ENCODE results near the gene SREBF1. TPM values are rescaled to one million over a fixed set of nuclear protein-coding genes. Genes with fewer than 3 reads are reported as not detected.

The SREBF1 gene
- total RNA-seq, 1 experiment from 2014 or later: 74.1 TPM

DNA sequence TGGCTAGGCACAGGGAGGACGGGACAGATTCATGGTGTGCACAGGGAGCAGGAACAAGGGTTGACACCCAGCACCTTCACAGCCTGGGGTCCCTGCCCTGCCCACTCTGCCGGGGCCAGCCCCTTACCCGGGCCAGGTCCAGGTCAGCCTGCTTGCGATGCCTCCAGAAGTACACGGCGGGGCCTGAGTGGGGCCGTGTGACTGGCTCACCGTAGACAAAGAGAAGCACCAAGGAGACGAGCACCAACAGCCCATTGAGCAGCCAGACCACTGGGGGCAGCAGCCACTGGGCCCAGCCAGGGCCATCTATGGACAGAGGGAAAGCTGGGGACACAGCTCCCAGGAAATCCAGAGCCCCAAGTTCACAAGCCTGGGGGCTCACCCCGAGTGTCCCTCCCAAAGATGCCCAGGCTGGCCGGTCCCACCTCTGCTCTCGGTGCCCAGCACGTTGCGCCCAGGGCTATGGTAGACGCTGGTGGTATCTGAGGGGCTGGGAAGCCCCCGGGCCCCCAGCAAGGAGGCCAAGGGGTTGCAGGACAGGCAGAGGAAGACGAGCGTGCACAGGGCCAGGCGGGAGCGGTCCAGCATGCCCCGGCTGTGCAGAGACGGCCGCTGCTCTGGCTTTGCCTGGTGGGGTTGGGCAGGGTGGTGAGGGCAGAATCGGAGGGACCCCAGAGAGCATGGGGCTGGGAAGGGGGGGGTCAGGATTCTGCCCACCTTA is 19.8 kb downstream of the SREBF1 start:
- Histone ChIP-seq H3K27ac (no peak overlapping the region), H3K9me3 (replicated peaks) (no peaks in the 10 kb centered on the region), H3K4me3 (no peak overlapping the region), H3K27me3 (no peaks in the 10 kb centered on the region), H3K36me3 (peaks cover under 1% of the 10 kb centered on the region), H3K4me1 (peaks cover 34% of the 10 kb centered on the region)
- DNase-seq: no peak

- H3K27ac ChIP-seq: no peak overlapping the region
- no peak for DNase-seq
Measured at GRCh38 chr17:17816240-17816814, 20.5 kb downstream of the SREBF1 start.

DNA sequence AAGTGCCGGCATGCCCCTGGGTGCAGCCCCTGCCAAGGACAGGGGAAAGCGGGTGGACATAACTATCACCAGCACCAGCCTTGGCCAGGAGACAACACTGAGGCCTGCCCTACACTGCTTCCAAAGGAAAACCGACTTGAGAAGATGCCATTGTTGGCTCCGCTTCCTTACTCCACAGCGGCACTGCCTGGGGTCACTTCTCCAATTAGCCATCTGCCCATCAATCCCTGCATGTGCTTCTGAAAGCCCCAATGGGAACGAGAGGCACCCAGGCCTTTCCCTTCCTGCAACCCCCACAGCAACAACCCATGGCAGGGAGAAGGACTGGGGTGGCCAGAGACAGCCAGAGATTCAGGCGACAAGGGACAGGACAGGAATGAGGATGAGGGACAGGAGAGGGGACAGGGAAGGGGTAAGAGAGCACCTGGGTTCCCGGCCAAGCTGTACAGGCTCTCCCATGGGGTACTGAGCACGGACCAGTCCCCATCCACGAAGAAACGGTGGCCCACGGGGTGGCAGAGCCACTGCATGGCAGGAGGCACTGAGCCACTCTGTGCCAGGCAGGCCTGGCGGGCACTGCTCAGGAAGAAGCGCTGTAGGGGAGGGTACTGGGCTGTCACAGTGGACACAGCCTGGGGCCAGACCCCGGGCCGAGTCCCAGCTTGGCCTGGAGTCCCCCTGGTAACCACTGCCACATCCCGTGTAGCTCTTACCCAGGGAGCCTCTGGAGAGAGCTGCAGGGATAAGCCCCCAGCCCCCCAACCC is 21.2 kb downstream of the SREBF1 start:
- Histone ChIP-seq H3K27ac (no peak overlapping the region), H3K36me3 (peaks cover 11% of the 10 kb centered on the region), H3K4me3 (no peak overlapping the region), H3K4me1 (peaks cover 36% of the 10 kb centered on the region), H3K27me3 (no peaks in the 10 kb centered on the region), H3K9me3 (replicated peaks) (no peaks in the 10 kb centered on the region)
- no peak for DNase-seq

More at GRCh38 chr17:17816240-17816814, 20.5 kb downstream of the SREBF1 start:
- Histone ChIP-seq H3K4me3 (no peak overlapping the region), H3K4me1 (peaks cover 36% of the 10 kb centered on the region), H3K9me3 (replicated peaks) (no peaks in the 10 kb centered on the region), H3K36me3 (peaks cover 6% of the 10 kb centered on the region), H3K27me3 (no peaks in the 10 kb centered on the region)

DNA sequence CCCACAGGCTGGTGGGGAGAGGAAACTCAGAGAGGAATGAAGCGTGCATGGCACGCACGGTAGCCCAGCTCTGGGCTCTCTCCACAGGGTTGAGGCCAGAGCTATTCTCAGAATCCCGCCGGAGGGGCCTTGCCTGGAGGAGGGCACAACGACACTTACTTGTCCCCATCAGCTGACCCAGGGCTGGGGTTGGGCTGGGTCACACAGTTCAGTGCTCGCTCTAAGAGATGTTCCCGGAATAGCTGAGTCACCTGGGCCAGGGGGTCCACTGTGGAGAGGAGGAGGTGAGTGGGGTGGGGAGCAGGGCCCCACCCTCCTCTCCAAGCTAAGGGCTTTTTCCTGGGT is 21.8 kb downstream of the SREBF1 start:
- H3K4me1 ChIP-seq: peaks cover 35% of the 10 kb centered on the region
- no peak for DNase-seq
- peaks cover 17% of the 10 kb centered on the region for H3K36me3 ChIP-seq
- no peaks in the 10 kb centered on the region for H3K9me3 ChIP-seq (replicated peaks)
- H3K27me3 ChIP-seq: no peaks in the 10 kb centered on the region
- H3K4me3 ChIP-seq: no peak overlapping the region
- H3K27ac ChIP-seq: no peak overlapping the region

DNA sequence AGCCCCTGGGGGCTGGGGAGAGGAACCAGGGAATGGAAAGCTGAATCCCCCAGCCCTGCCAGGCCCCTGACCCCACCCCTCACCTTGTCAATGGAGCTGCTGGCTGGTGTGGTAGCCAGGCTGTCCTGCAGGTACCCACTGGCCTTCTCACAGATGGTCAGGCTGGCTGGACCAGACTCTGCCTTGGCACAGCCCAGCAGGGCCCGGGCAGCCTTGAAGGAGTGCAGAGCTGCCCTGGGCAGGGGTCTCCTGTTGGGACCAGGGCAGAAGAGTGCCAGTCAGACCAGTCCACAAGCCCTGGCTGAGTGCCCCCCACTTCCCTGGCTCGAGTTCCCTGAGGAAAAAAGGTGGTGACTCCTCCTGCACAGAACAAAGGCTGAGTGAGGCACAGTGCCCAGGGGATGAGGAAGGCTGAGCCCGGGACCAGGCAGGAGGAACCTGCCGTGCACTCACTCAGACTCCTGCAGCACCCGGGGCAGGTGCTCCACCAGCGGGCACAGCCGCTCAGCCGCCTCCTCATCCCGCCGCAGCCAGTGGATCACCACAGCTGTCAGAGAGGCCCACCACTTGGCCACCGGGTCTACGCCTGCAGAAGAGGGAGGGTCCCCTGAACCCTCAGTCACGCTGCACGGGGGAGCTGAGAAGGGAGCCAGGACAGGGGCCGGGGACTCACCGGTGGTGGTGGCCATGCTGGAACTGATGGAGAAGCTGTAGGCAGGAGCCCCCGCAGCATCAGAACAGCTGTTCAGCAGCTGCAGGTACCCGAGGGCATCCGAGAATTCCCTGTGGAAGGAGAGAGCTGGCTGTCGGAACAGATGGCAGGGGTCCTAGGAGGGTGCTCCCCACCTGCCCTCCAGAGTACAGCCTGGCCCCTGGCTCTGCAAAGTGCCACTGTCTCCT is 22.4 kb downstream of the SREBF1 start:
- no peak overlapping the region for H3K27ac ChIP-seq
- H3K4me3 ChIP-seq: no peak overlapping the region
- peaks cover 29% of the 10 kb centered on the region for H3K4me1 ChIP-seq
- H3K9me3 ChIP-seq (replicated peaks): no peaks in the 10 kb centered on the region
- no peaks in the 10 kb centered on the region for H3K27me3 ChIP-seq
- DNase-seq: peak; percentile 93 to 95
- peaks cover 17% of the 10 kb centered on the region for H3K36me3 ChIP-seq

DNA sequence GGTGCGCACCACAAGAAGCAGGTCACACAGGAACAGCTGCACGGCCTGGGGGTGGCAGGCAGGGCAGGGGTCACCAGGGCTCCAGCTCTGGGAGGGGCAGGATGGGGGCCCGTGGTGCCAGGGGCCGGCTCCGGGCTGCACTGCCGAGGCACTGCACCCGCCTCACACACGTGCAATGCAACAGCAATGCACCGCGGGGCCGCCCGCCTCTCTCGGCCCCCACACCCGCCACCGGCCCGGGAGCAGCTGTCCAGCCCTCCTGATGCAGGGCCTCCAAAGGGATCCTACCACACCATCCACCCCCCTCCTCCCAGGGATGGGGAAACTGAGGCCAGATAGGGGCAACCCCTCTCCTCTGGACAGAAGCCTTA is 23.1 kb downstream of the SREBF1 start:
- Histone ChIP-seq H3K36me3 (peaks cover 19% of the 10 kb centered on the region), H3K27me3 (no peaks in the 10 kb centered on the region), H3K4me3 (no peak overlapping the region), H3K9me3 (replicated peaks) (no peaks in the 10 kb centered on the region), H3K4me1 (peaks cover 28% of the 10 kb centered on the region), H3K27ac (no peak overlapping the region)
- peak in 1 of 2 experiments; percentile 53 for DNase-seq

DNA sequence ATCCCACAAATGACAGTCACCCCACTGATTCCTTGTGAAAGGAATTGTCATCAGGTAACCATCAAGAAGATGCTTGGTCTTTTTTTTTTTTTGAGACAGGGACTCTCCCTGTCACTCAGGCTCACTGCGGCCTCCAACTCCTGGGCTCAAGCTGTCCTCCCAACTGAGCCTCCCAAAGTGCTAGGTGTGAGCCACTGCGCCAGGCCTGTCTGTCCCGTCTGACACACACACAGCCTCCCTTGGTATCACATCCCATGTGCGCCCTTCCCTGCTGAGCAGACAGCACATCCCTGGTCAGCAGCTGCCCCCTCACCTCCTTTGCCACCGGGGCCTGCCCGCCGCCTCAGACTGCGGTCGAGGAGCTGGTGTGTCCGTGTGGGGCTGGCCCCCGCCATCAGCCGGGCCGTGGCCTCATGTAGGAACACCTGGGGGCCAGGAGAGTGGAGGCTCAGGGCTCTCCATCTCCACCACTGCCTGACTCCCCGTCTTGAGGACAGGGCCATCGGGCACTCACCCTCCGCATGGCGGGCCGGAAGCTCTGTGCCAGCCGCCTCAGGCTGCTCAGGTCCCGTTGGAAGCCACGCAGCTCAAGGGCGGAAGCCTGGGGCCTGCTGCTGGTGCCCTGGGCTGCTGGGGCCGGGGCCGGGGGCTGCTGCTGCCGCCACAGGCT is 23.6 kb downstream of the SREBF1 start:
- Histone ChIP-seq H3K4me3 (no peak overlapping the region), H3K27ac (no peak overlapping the region), H3K36me3 (peaks cover 23% of the 10 kb centered on the region), H3K27me3 (no peaks in the 10 kb centered on the region), H3K4me1 (peaks cover 28% of the 10 kb centered on the region), H3K9me3 (replicated peaks) (no peaks in the 10 kb centered on the region)
- no peak for DNase-seq

DNA sequence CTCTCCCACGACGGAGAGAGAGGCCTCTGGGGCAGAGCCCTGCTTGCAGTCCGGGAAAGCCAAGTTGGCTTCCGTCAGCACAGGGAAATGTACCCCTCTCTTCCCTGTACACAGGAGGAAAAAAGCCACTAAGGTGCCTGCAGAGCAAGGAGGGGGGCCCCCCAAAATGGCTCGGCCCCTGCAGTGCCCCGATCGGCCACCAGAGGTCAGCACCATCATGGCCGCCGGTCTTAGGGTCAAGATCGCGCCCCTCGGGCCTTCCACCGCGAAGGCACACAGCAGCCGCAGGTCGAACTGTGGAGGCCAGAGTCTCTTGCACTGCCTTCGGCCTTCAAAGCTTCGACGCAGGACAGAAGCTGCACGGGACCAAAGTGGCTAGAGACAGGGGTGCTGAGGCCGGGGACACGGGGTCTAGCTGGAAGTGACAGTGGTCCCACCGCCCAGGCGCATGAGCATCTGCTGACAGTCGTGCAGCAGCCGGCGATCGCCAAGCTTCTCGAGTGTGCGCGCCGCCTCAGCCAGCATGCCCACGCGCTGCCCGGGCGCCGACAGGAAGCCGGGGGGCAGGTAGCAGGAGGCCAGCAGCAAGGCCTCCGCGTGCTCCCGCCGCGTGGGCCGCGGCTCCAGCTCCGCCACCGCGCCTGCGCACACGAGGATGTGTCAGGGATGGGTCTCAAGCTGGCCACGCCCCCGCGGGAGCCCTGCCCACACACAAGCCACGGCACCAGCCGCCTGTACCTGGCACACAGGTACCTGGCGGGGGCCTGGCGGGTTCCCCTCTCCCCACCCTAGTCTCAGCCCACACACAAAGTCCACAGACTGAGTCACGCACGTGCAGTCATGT is 24.4 kb downstream of the SREBF1 start:
- no peak overlapping the region for H3K27ac ChIP-seq
- H3K4me1 ChIP-seq: peaks cover 28% of the 10 kb centered on the region
- H3K9me3 ChIP-seq (replicated peaks): no peaks in the 10 kb centered on the region
- peak; percentile 77 to 84 for DNase-seq
- no peaks in the 10 kb centered on the region for H3K27me3 ChIP-seq
- H3K36me3 ChIP-seq: peaks cover 30% of the 10 kb centered on the region
- H3K4me3 ChIP-seq: no peak overlapping the region

DNA sequence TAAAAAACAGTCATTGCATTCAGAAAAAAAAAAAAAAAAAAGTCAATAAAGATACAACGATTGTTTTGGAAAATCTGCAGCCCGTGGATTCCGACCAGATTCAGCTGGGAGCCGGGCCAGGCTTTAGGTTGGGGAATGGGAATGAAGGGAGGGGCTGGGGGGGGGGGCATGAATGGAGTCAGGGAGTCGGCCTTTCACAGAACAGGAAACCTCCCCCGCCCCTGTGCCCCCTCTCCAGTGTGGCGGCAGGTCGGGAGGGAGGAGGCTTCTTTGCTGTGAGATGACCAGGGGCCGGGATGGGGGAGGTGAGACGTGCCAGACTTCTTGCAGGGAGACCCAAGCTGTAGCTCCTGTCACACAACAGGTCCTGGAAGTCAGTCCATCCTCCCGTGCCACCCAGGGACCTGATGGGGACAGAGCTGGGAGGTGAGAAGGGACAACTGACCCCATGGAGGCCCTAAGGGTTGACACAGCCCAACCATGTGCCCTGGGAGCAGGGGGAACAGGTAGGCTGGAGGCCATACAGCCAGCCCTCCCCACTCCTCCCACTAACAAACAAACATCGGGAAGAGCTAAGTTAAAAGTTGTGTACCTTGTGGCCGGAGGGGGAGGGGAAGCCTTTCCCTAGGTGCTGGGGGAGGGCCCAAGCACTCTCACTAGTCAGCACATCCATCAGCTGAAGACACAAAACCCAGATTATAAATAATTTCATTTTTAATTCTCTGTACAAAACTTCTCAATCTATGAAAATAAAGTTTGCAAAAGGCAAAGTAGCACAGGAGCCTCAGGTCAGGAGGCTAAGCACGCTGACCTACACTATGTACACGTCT is 25.2 kb downstream of the SREBF1 start:
- peaks cover 32% of the 10 kb centered on the region for H3K36me3 ChIP-seq
- H3K9me3 ChIP-seq (replicated peaks): no peaks in the 10 kb centered on the region
- H3K4me1 ChIP-seq: peaks cover 28% of the 10 kb centered on the region
- no peak overlapping the region for H3K4me3 ChIP-seq
- peak in 1 of 2 experiments; percentile 56 for DNase-seq
- no peak overlapping the region for H3K27ac ChIP-seq
- H3K27me3 ChIP-seq: no peaks in the 10 kb centered on the region

- no peak overlapping the region for H3K27ac ChIP-seq
- no peaks in the 10 kb centered on the region for H3K9me3 ChIP-seq (replicated peaks)
- no peak overlapping the region for H3K4me3 ChIP-seq
- peaks cover 28% of the 10 kb centered on the region for H3K4me1 ChIP-seq
- peaks cover 40% of the 10 kb centered on the region for H3K36me3 ChIP-seq
- no peaks in the 10 kb centered on the region for H3K27me3 ChIP-seq
- no peak for DNase-seq
Measured at GRCh38 chr17:17810895-17811248, 25.9 kb downstream of the SREBF1 start.

- H3K4me1 ChIP-seq: peaks cover 24% of the 10 kb centered on the region
- no peak overlapping the region for H3K27ac ChIP-seq
- H3K27me3 ChIP-seq: no peaks in the 10 kb centered on the region
- no peak for DNase-seq
- peaks cover 45% of the 10 kb centered on the region for H3K36me3 ChIP-seq
- no peaks in the 10 kb centered on the region for H3K9me3 ChIP-seq (replicated peaks)
- H3K4me3 ChIP-seq: no peak overlapping the region
Measured at GRCh38 chr17:17810084-17810894, 26.5 kb downstream of the SREBF1 start.

GRCh38 chr17:17809531-17810083 is 27.2 kb downstream of the SREBF1 start:
- Histone ChIP-seq H3K27ac (no peak overlapping the region), H3K9me3 (replicated peaks) (no peaks in the 10 kb centered on the region), H3K4me1 (peaks cover 18% of the 10 kb centered on the region), H3K36me3 (peaks cover 52% of the 10 kb centered on the region), H3K27me3 (no peaks in the 10 kb centered on the region), H3K4me3 (no peak overlapping the region)
- no peak for DNase-seq
